ENCODE results near the gene ARFRP1.
A peak's percentile ranks its signal among the peaks of the same experiment; 100 is the strongest.

- no peak for TF ChIP-seq CTCF (IDR thresholded peaks at IDR 0.05; ENCODE audit: insufficient read depth, low read length)
- peak; percentile 68 for TF ChIP-seq REST (IDR thresholded peaks at IDR 0.05; ENCODE audit: insufficient replicate concordance, low read depth)
- TF ChIP-seq POLR2AphosphoS5 (IDR thresholded peaks at IDR 0.05; ENCODE audit: low read depth) = peak; percentile 59; the same call in 1 of the 2 replicates
- TF ChIP-seq SPI1 (IDR thresholded peaks at IDR 0.05; ENCODE audit: borderline replicate concordance, low read depth) = no peak; the same call in 1 of the 2 replicates
- peak; percentile 100 for TF ChIP-seq GABPA (IDR thresholded peaks at IDR 0.05; ENCODE audit: low read depth)
These were observed 49.6 kb downstream of the ARFRP1 start, which contains the start of gene RTEL1 for GRCh38 chr20:63657937-63658748.

Data from HL-60 (cell line).